ENCODE results near the gene RAP1A. TPM values are rescaled to one million over a fixed set of nuclear protein-coding genes. Genes with fewer than 3 reads are reported as not detected.

The RAP1A gene
- total RNA-seq, 1 experiment from 2014 or later, result 55.2 TPM

GRCh38 chr1:111593403-111594305, 25.9 kb upstream of the RAP1A start:
- intact Hi-C loops (cut with micrococcal nuclease; ENCODE audit: unreplicated experiment), result loop anchor here (2.0 to 5.0 kb wide), 3 partner anchors 25 to 85 kb away; partner anchors contain the start of gene RAP1A
- TF ChIP-seq EZH2 (IDR thresholded peaks at IDR 0.05; ENCODE audit: low read depth), result no peak
- TF ChIP-seq, protein P1, sequence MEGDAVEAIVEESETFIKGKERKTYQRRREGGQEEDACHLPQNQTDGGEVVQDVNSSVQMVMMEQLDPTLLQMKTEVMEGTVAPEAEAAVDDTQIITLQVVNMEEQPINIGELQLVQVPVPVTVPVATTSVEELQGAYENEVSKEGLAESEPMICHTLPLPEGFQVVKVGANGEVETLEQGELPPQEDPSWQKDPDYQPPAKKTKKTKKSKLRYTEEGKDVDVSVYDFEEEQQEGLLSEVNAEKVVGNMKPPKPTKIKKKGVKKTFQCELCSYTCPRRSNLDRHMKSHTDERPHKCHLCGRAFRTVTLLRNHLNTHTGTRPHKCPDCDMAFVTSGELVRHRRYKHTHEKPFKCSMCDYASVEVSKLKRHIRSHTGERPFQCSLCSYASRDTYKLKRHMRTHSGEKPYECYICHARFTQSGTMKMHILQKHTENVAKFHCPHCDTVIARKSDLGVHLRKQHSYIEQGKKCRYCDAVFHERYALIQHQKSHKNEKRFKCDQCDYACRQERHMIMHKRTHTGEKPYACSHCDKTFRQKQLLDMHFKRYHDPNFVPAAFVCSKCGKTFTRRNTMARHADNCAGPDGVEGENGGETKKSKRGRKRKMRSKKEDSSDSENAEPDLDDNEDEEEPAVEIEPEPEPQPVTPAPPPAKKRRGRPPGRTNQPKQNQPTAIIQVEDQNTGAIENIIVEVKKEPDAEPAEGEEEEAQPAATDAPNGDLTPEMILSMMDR (conservative IDR thresholded peaks at IDR 0.05), result no peak
- Histone ChIP-seq H3K4me3 (peak overlapping the region; percentile 43), H3K36me3 (ENCODE audit: low read depth) (no peaks in the 10 kb centered on the region), H2AFZ (peak overlapping the region; percentile 67; the same call in 1 of the 2 replicates), H3K27ac (peak overlapping the region; percentile 78), H3K27me3 (ENCODE audit: insufficient read depth, low read depth) (no peaks in the 10 kb centered on the region), H3K9me3 (ENCODE audit: insufficient read depth, low read depth) (no peaks in the 10 kb centered on the region), H3K79me2 (ENCODE audit: low read depth) (no peaks in the 10 kb centered on the region), H4K20me1 (ENCODE audit: insufficient read depth) (no peaks in the 10 kb centered on the region), H3K4me2 (peak overlapping the region; percentile 75), H3K9me2 (ENCODE audit: insufficient read depth) (no peaks in the 10 kb centered on the region), H3F3A (ENCODE audit: insufficient read depth, low read depth) (peaks cover 39% of the 10 kb centered on the region), H3K4me1 (replicated peaks; ENCODE audit: insufficient read depth) (peaks cover 36% of the 10 kb centered on the region)
- CTCF ChIA-PET, result interaction anchor here (0.6 to 1.3 kb wide), 4 partner anchors 26 to 1781 kb away, joined by 3 to 13 read pairs (median 6); no protein-coding TSS in a partner anchor
- BruUV-seq (replicated peaks), result no TSS peak
- peak in 1 of 2 experiments; percentile 14 for DNase-seq
- POLR2A ChIA-PET (ENCODE audit: unreplicated experiment), result interaction anchor here (0.6 to 1.0 kb wide), 6 partner anchors 11 to 1025 kb away, joined by 3 to 11 read pairs (median 3); partner anchors contain the start of genes RAP1A and ST7L

DNA sequence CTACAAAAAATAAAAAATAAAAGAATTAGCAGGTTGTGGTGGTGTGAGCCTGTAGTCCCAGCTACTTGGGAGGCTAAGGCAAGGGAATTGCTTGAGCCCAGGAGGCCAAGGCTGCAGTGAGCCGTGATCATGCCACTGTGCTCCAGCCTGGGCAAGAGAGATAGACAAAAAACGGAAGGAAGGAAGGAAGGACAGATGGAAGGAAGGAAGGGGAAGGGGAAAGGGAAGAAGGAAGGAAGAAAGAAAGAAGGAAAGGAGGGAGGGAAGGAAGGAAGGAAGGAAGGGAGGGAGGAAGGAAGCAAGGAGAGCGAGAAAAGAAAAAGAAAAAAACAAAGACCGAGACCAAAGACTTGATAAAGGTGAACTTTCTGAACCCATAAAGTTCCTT, 25.3 kb upstream of the RAP1A start:
- DNase-seq, result no peak
- H3K4me3 ChIP-seq, result no peak overlapping the region
- BruUV-seq (replicated peaks), result no TSS peak
- H4K20me1 ChIP-seq (ENCODE audit: insufficient read depth), result no peaks in the 10 kb centered on the region
- ChIA-PET CTCF (no interaction called here), POLR2A (ENCODE audit: unreplicated experiment) (interaction anchor here (0.6 kb wide), 1 partner anchor 41 kb away, joined by 3 read pairs; no protein-coding TSS in a partner anchor)
- peak overlapping the region; percentile 75 for H3K4me2 ChIP-seq
- TF ChIP-seq, protein P1 (conservative IDR thresholded peaks at IDR 0.05), result no peak
- TF ChIP-seq EZH2 (IDR thresholded peaks at IDR 0.05; ENCODE audit: low read depth), result no peak
- H3K4me1 ChIP-seq (replicated peaks; ENCODE audit: insufficient read depth), result peaks cover 36% of the 10 kb centered on the region
- H3K9me2 ChIP-seq (ENCODE audit: insufficient read depth), result no peaks in the 10 kb centered on the region
- H3K79me2 ChIP-seq (ENCODE audit: low read depth), result no peaks in the 10 kb centered on the region
- peak overlapping the region; percentile 67; the same call in 1 of the 2 replicates for H2AFZ ChIP-seq
- no peaks in the 10 kb centered on the region for H3K9me3 ChIP-seq (ENCODE audit: insufficient read depth, low read depth)
- peak overlapping the region; percentile 78 for H3K27ac ChIP-seq
- H3K27me3 ChIP-seq (ENCODE audit: insufficient read depth, low read depth), result no peaks in the 10 kb centered on the region
- intact Hi-C loops (cut with micrococcal nuclease; ENCODE audit: unreplicated experiment), result loop anchor here (5.0 kb wide), 1 partner anchor 52 kb away; no protein-coding TSS in a partner anchor
- H3K36me3 ChIP-seq (ENCODE audit: low read depth), result no peaks in the 10 kb centered on the region
- H3F3A ChIP-seq (ENCODE audit: insufficient read depth, low read depth), result peaks cover 39% of the 10 kb centered on the region

- H3K27ac ChIP-seq, result no peak overlapping the region
- no peak overlapping the region for H3K4me3 ChIP-seq
- peaks cover 39% of the 10 kb centered on the region for H3F3A ChIP-seq (ENCODE audit: insufficient read depth, low read depth)
- H3K27me3 ChIP-seq (ENCODE audit: insufficient read depth, low read depth), result no peaks in the 10 kb centered on the region
- H3K9me3 ChIP-seq (ENCODE audit: insufficient read depth, low read depth), result no peaks in the 10 kb centered on the region
- no peak overlapping the region for H2AFZ ChIP-seq
- no peaks in the 10 kb centered on the region for H4K20me1 ChIP-seq (ENCODE audit: insufficient read depth)
- no TSS peak for BruUV-seq (replicated peaks)
- CTCF ChIA-PET, result no interaction called here
- intact Hi-C loops (cut with micrococcal nuclease; ENCODE audit: unreplicated experiment), result no loop called here
- no peak overlapping the region for H3K4me2 ChIP-seq
- POLR2A ChIA-PET (ENCODE audit: unreplicated experiment), result no interaction called here
- H3K9me2 ChIP-seq (ENCODE audit: insufficient read depth), result no peaks in the 10 kb centered on the region
- no peaks in the 10 kb centered on the region for H3K79me2 ChIP-seq (ENCODE audit: low read depth)
- H3K4me1 ChIP-seq (replicated peaks; ENCODE audit: insufficient read depth), result peaks cover 44% of the 10 kb centered on the region
- no peak for DNase-seq
- TF ChIP-seq EZH2 (IDR thresholded peaks at IDR 0.05; ENCODE audit: low read depth), result no peak
- TF ChIP-seq, protein P1 (conservative IDR thresholded peaks at IDR 0.05), result no peak
- no peaks in the 10 kb centered on the region for H3K36me3 ChIP-seq (ENCODE audit: low read depth)
Measured at GRCh38 chr1:111595807-111596206, 23.8 kb upstream of the RAP1A start.

Data from PC-9 (cell line).